ENCODE data around the gene EXOC3.
A peak's percentile ranks its signal among the peaks of the same experiment; 100 is the strongest.

The EXOC3 gene

DNA sequence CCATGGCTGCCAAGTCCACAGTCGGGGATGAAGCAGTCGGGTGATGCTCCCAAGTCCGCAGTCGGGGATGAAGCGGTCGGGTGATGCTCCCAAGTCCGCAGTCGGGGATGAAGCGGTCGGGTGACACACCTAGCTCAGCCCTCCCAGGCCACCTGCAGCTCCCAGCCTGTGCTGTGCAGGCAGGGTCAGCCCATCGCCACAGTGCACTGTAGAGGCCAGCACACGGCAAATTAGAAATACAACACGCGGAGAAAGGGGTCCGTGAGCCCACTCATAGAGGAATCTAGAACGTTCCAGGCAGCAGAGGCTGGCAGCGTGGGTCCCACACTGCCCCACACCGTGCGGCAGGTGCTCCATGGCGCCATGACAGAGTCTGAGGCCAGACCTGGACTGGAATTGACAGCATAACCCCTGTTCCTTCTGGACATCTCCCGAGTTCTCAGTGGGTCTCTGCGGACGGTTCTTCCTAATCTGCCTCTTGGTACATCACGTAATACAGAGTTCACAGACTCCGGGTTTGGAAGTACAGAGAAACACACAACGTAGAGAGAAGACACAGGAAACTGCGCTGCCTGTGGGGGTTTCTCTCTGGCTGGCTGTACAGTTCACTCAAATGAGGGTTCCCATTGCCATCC, 7.7 kb upstream of the EXOC3 start:
- TF ChIP-seq, protein P1, sequence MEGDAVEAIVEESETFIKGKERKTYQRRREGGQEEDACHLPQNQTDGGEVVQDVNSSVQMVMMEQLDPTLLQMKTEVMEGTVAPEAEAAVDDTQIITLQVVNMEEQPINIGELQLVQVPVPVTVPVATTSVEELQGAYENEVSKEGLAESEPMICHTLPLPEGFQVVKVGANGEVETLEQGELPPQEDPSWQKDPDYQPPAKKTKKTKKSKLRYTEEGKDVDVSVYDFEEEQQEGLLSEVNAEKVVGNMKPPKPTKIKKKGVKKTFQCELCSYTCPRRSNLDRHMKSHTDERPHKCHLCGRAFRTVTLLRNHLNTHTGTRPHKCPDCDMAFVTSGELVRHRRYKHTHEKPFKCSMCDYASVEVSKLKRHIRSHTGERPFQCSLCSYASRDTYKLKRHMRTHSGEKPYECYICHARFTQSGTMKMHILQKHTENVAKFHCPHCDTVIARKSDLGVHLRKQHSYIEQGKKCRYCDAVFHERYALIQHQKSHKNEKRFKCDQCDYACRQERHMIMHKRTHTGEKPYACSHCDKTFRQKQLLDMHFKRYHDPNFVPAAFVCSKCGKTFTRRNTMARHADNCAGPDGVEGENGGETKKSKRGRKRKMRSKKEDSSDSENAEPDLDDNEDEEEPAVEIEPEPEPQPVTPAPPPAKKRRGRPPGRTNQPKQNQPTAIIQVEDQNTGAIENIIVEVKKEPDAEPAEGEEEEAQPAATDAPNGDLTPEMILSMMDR (IDR thresholded peaks at IDR 0.05; ENCODE audit: low read depth, low read length, missing control alignments) = no peak
- in situ Hi-C loops (cut with HindIII; ENCODE audit: low sequenced_read_pairs) = no loop called here
- no peak for DNase-seq (ENCODE audit: low read depth)
- no peak overlapping the region for H3K4me3 ChIP-seq (ENCODE audit: low read depth, low read length)

DNA sequence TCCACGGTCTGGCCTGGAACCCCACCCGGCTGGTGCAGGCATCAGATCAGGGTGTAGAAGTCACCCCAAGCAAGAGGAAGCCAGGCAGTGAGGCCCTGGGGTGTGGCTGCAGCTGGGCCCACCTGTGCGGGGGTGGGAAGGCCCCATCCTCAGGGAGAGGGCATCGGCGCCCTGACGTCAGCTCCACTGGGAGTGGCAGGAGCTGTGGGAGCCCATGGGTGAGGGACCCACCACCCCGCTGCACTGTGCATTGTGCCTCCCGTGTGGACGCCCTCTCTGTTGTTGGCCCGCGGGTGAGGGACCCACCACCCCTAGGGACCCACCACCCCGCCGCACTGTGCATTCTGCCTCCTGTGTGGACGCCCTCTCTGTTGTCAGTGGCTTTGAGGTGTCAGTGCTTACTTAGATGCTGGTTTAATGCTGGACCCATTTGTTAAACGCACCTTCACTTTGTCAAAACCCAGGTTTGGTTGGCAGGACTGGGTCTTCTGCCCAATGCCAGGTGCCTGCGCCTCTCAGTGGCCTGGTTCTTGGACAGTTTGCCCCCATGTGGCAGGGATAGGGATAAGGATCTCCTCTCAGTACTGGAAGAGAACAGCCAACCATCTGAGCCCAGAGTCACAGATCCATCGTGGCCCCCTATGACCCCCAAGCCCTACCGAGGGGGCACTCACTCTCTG, 6.9 kb upstream of the EXOC3 start:
- TF ChIP-seq, protein P1 (IDR thresholded peaks at IDR 0.05; ENCODE audit: low read depth, low read length, missing control alignments) = peak; percentile 58
- no peak for DNase-seq (ENCODE audit: low read depth)
- in situ Hi-C loops (cut with HindIII; ENCODE audit: low sequenced_read_pairs) = no loop called here
- H3K4me3 ChIP-seq (ENCODE audit: low read depth, low read length) = no peak overlapping the region

DNA sequence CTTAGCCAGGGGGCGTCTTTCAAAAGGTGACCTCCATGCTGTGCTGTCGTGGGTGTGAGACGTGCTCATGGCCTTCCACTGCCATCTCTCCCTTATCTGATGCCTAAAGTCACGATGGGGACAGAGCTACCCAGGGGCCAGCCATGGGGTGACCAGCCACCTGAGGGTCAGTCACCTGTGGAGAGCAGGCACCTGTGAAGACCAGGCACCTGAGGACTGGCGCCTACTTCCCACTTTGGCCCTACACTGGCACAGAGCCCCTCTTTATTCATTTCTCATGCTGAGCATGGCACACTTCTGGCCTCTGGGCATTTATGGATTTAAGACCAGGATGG, 6.4 kb upstream of the EXOC3 start:
- TF ChIP-seq, protein P1 (IDR thresholded peaks at IDR 0.05; ENCODE audit: low read depth, low read length, missing control alignments) = no peak
- no peak for DNase-seq (ENCODE audit: low read depth)
- H3K4me3 ChIP-seq (ENCODE audit: low read depth, low read length) = no peak overlapping the region
- in situ Hi-C loops (cut with HindIII; ENCODE audit: low sequenced_read_pairs) = no loop called here

DNA sequence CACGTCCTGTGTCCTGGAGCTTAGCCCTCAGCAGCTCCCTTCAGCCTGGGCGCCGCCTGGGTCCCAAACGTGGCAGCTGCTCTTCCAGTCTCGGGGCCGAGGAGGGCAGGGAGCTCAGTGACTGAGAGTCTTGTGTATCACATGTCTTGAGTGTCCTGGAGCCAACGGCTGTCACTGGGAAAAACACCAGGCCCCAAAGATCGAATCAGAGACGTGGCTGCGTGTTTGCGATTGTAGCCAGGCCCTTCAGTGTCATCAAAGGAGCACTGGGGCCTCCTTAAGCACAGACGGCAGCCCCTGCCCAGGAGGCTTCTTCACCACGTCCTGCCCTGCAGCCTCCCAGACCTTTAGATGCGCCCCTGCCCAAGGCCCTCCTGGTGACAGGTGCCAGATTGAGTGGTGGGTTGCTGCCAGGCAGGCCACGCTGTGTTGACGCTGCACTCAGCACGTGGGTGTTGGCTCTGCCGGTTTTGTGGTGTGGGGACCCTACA, 5.7 kb upstream of the EXOC3 start:
- H3K4me3 ChIP-seq (ENCODE audit: low read depth, low read length) = no peak overlapping the region
- in situ Hi-C loops (cut with HindIII; ENCODE audit: low sequenced_read_pairs) = no loop called here
- DNase-seq (ENCODE audit: low read depth) = no peak
- TF ChIP-seq, protein P1 (IDR thresholded peaks at IDR 0.05; ENCODE audit: low read depth, low read length, missing control alignments) = no peak

DNA sequence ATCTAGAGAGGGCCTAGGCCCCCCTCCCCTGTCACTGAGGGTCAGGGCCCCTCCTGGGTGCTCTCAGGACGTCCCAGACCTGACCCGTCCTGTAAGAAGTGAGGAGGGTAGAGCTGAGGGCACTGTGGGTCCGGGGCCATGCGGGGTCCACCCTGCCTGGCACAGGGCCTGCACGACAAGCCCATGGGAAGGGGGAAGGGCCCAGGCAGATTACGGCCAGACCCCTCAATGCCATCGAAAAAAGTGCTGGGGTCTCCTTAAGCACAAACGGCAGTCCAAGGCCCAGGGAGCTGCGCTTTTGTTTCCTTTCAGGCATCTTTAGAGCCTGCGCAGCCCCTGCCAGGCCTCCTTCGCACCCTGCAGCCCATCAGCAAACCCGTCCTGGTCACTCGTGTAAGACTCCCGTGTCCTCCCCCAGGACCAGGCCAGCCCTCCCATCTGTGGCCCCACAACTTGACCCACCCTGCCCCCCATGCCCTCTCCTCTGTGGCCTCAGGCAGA, 4.4 kb upstream of the EXOC3 start:
- H3K4me3 ChIP-seq (ENCODE audit: low read depth, low read length) = no peak overlapping the region
- in situ Hi-C loops (cut with HindIII; ENCODE audit: low sequenced_read_pairs) = no loop called here
- TF ChIP-seq, protein P1 (IDR thresholded peaks at IDR 0.05; ENCODE audit: low read depth, low read length, missing control alignments) = no peak

DNA sequence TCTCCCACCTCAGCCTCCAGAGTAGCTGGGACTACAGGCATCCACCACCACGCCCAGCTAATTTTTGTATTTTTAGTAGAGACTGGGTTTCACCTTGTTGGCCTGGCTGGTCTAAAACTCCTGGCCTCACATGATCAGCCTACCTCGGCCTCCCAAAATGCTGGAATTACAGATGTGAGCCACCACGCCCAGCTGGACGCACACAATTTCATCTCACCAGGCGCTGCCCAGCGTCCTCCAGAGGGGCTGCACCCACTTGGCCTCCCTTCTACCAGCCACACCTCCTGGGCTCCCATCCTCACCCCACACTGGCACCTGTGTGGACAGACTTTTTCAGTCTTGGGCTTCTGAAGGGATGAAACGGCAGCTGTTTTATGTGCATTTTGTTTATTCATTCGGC, 3.8 kb upstream of the EXOC3 start:
- in situ Hi-C loops (cut with HindIII; ENCODE audit: low sequenced_read_pairs) = no loop called here
- no peak overlapping the region for H3K4me3 ChIP-seq (ENCODE audit: low read depth, low read length)
- DNase-seq (ENCODE audit: low read depth) = no peak
- TF ChIP-seq, protein P1 (IDR thresholded peaks at IDR 0.05; ENCODE audit: low read depth, low read length, missing control alignments) = no peak

More for the DNA sequence above, 4.4 kb upstream of the EXOC3 start:
- no peak for DNase-seq (ENCODE audit: low read depth)

Data from astrocyte of the cerebellum (primary cell).